ENCODE data around the gene PSMG1. TPM values are rescaled to one million over a fixed set of nuclear protein-coding genes. Genes with fewer than 3 reads are reported as not detected.

The PSMG1 gene, protein sequence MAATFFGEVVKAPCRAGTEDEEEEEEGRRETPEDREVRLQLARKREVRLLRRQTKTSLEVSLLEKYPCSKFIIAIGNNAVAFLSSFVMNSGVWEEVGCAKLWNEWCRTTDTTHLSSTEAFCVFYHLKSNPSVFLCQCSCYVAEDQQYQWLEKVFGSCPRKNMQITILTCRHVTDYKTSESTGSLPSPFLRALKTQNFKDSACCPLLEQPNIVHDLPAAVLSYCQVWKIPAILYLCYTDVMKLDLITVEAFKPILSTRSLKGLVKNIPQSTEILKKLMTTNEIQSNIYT
- total RNA-seq (2021), result 78.8 and 82.3 TPM in 2 replicates
- long read RNA-seq, transcript PSMG1-201 (7 exons, 2,154 nt), result major isoform, 148 of 165 reads
- long read RNA-seq, partial matches to known transcripts, result 3 of 165 reads
- long read RNA-seq, other reads (novel, unspliced or antisense), result 12 of 165 reads

GRCh38 chr21:39183272-39184049 lies at the start of gene PSMG1:
Gene PSMG1 (minus strand): TSS chr21:39183451. CDS start chr21:39183385, 66 bp downstream.
- no peak within 1 kb of the TSS for H3K23ac ChIP-seq (ENCODE audit: insufficient read length, low read depth, low read length)

More at GRCh38 chr21:39183272-39184049, at the start of gene PSMG1:
- H3K27ac Mint-ChIP-seq, result peak within 1 kb of the TSS; percentile 96 to 99 (median 99)
- H3K27me3 Mint-ChIP-seq (ENCODE audit: low read depth), result no peaks in the 10 kb centered on the region; the same call in 1 of the 2 replicates
- peaks cover 19 to 24% (median 19%) of the 10 kb centered on the region in 3 experiments; a peak in 6 of 7 replicates for H3K36me3 Mint-ChIP-seq (ENCODE audit: insufficient read depth in 1 of 3, low read depth in 3 of 3)
- peak within 1 kb of the TSS; percentile 63 for H3K9ac ChIP-seq (ENCODE audit: extremely low read depth, insufficient read length, low read length)
- H2BK20ac ChIP-seq (ENCODE audit: low read depth, low read length, poor library complexity, severe bottlenecking), result no peak within 1 kb of the TSS
- no peak within 1 kb of the TSS for H2BK120ac ChIP-seq (ENCODE audit: low read depth, low read length, poor library complexity, severe bottlenecking)
- no peaks in the 10 kb centered on the region for H3K9me3 ChIP-seq (ENCODE audit: control insufficient read depth, low read depth, low read length)
- H3K27ac ChIP-seq (ENCODE audit: insufficient read length, low read depth, low read length), result no peak within 1 kb of the TSS
- H3K9me3 Mint-ChIP-seq, result no peaks in the 10 kb centered on the region
- no peak within 1 kb of the TSS for H3K56ac ChIP-seq (ENCODE audit: insufficient read length, low read depth, low read length)
- H3K4ac ChIP-seq (ENCODE audit: low read depth, low read length), result no peak within 1 kb of the TSS
- no peak within 1 kb of the TSS for H2BK12ac ChIP-seq (ENCODE audit: insufficient read length, low read depth, low read length)
- H3T11ph ChIP-seq (ENCODE audit: low read length), result no peak within 1 kb of the TSS
- no peak within 1 kb of the TSS for H4K91ac ChIP-seq (ENCODE audit: insufficient read length, low read depth, low read length)
- H3K79me2 ChIP-seq (ENCODE audit: insufficient read depth, low read length), result no peaks in the 10 kb centered on the region
- peaks cover 7% of the 10 kb centered on the region for H3K23me2 ChIP-seq (ENCODE audit: insufficient read length, low read depth, low read length, poor library complexity, severe bottlenecking)
- no peak within 1 kb of the TSS for H2BK15ac ChIP-seq (ENCODE audit: low read depth, low read length)
- H3K4me1 Mint-ChIP-seq, result peaks cover 39 to 42% of the 10 kb centered on the region in 2 experiments
- TF ChIP-seq, protein P1, sequence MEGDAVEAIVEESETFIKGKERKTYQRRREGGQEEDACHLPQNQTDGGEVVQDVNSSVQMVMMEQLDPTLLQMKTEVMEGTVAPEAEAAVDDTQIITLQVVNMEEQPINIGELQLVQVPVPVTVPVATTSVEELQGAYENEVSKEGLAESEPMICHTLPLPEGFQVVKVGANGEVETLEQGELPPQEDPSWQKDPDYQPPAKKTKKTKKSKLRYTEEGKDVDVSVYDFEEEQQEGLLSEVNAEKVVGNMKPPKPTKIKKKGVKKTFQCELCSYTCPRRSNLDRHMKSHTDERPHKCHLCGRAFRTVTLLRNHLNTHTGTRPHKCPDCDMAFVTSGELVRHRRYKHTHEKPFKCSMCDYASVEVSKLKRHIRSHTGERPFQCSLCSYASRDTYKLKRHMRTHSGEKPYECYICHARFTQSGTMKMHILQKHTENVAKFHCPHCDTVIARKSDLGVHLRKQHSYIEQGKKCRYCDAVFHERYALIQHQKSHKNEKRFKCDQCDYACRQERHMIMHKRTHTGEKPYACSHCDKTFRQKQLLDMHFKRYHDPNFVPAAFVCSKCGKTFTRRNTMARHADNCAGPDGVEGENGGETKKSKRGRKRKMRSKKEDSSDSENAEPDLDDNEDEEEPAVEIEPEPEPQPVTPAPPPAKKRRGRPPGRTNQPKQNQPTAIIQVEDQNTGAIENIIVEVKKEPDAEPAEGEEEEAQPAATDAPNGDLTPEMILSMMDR (conservative IDR thresholded peaks at IDR 0.05), result no peak
- DNase-seq, result peak; percentile 95
- H4K8ac ChIP-seq (replicated peaks; ENCODE audit: insufficient read length, low read depth, low read length), result no peak within 1 kb of the TSS
- H3K27me3 ChIP-seq (ENCODE audit: insufficient read depth, low read length), result no peaks in the 10 kb centered on the region
- H3K4me3 Mint-ChIP-seq, result peak within 1 kb of the TSS; percentile 94 to 96
- no peaks in the 10 kb centered on the region for H3K79me1 ChIP-seq (ENCODE audit: insufficient read depth, low read depth, low read length, poor library complexity, severe bottlenecking)
- no peak within 1 kb of the TSS for H2AFZ ChIP-seq (ENCODE audit: low read length)
- WGBS (ENCODE audit: extremely low coverage, insufficient read length, low lambda C conversion rate), result no CpG with 5 or more reads among the region's 76 CpGs
- H4K5ac ChIP-seq (ENCODE audit: insufficient read length, low read depth, low read length), result peak within 1 kb of the TSS; percentile 8
- H3K14ac ChIP-seq (ENCODE audit: insufficient read depth, low read length), result peak within 1 kb of the TSS; percentile 99
- no peaks in the 10 kb centered on the region for H4K20me1 ChIP-seq (ENCODE audit: control insufficient read depth, insufficient read depth, insufficient read length)
- H3K18ac ChIP-seq (ENCODE audit: insufficient read length, low read depth, low read length), result peak within 1 kb of the TSS; percentile 86
- H2BK5ac ChIP-seq (ENCODE audit: insufficient read length, low read length), result no peak within 1 kb of the TSS
- no peak within 1 kb of the TSS for H2AK5ac ChIP-seq (ENCODE audit: insufficient read length, low read length)
- 0 out of 2 replicates have a peak, but pooled peaks cover 3% of the 10 kb centered on the region for H3K4me1 ChIP-seq (ENCODE audit: insufficient read depth, low read length)
- H3K4me2 ChIP-seq (ENCODE audit: insufficient read depth, insufficient read length, low read length), result peak within 1 kb of the TSS; percentile 85

Measured in H9 (cell line).